DND-41 (cell line): ENCODE results near the gene LAPTM4A.

ENCODE experiments used
- EZH2 ChIP-seq: IDR thresholded peaks from 3 replicates; pipeline ENCODE4 v1.6.1; 2012; ENCODE audit warnings: borderline replicate concordance, low read depth, mild to moderate bottlenecking, moderate library complexity, low read length, inconsistent platforms; ENCODE audit not compliant: severe bottlenecking
- TF ChIP-seq, protein P1 (sequence below): IDR thresholded peaks from 2 replicates; pipeline ENCODE4 v1.5.1; 2012; ENCODE audit warnings: borderline replicate concordance, low read length, moderate library complexity, mild to moderate bottlenecking; ENCODE audit not compliant: poor library complexity, severe bottlenecking; ENCODE audit errors: extremely low read depth

DNA sequence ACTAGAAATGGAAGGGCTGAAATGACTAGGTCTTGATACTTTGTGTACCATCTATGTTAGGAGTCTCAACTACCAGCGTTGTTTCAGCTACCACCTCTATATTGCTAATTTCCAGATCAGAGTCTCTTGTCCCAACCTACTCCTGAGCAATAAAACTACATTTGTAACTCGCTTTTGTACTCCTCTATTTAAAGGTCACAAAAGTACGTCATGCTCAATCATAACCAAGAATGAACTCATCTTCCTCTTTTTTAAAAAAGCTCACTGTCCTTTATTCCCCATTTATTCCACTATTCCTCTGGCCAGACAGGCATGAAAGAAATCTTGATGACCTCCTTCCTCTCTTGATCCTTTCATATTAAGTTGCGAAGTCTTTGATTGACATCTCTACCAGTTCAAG, 27.7 kb downstream of the LAPTM4A start:
- TF ChIP-seq, protein P1, sequence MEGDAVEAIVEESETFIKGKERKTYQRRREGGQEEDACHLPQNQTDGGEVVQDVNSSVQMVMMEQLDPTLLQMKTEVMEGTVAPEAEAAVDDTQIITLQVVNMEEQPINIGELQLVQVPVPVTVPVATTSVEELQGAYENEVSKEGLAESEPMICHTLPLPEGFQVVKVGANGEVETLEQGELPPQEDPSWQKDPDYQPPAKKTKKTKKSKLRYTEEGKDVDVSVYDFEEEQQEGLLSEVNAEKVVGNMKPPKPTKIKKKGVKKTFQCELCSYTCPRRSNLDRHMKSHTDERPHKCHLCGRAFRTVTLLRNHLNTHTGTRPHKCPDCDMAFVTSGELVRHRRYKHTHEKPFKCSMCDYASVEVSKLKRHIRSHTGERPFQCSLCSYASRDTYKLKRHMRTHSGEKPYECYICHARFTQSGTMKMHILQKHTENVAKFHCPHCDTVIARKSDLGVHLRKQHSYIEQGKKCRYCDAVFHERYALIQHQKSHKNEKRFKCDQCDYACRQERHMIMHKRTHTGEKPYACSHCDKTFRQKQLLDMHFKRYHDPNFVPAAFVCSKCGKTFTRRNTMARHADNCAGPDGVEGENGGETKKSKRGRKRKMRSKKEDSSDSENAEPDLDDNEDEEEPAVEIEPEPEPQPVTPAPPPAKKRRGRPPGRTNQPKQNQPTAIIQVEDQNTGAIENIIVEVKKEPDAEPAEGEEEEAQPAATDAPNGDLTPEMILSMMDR = no peak
- no peak for TF ChIP-seq EZH2
